ENCODE data around the gene ZBTB8OS.
"Not testable (repeated sequence)": the region's sequence is repeated elsewhere in the genome, so short reads cannot be mapped to it uniquely, and the experiment has no call there.

The ZBTB8OS gene

DNA sequence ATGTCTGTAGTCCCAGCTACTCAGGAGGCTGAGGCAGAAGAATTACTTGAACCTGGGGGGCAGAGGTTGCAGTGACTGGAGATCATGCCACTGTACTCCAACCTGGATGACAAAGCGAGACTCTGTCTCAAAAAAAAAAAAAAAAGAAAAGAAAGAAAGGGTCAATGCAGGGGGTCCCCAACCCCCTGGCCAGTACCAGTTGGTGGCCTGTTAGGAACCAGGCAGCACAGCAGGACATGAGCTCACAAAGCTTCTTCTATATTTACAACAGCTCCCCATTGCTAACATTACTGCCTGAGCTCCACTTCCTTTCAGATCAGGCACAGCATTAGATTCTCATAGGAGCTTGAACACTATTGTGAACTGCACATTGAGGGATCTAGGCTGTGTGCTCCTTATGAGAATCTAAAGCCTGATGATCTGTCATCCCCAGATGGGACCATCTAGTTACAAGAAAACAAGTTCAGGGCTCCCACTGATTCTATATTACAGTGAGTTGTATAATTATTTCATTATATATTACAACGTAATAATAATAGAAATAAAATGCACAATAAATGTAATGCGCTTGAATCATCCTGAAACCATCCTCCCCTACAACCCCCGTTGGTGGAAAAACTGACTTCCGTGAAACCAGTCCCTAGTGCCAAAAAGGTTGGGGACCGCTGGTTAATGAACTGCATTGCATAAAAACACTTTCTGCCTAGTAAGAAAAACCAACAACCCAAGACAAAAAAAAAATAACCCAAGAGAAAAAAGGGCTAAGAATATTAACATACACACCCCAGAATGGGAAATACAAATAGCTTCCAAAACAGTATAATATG, 2.8 kb downstream of the ZBTB8OS start:
- DNase-seq = no peak

DNA sequence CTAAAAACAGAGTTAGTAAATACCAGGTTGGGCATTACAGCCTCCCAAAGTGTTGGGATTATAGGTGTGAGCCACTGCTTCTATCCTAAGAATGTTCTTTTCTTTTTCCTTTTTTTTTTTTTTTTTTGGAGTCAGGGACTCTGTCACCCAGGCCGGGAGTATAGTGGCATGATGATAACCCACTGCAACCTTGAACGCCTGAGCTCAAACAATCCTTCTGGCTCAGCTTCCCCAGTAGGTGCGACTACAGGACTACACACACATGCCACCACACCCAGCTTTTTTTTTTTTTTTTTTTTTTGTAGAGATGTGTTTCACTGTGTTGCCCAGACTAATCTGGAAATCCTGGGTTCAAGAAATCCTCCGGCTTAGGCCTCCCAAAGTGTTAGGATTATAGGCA, 5.9 kb downstream of the ZBTB8OS start:
- DNase-seq = no peak

DNA sequence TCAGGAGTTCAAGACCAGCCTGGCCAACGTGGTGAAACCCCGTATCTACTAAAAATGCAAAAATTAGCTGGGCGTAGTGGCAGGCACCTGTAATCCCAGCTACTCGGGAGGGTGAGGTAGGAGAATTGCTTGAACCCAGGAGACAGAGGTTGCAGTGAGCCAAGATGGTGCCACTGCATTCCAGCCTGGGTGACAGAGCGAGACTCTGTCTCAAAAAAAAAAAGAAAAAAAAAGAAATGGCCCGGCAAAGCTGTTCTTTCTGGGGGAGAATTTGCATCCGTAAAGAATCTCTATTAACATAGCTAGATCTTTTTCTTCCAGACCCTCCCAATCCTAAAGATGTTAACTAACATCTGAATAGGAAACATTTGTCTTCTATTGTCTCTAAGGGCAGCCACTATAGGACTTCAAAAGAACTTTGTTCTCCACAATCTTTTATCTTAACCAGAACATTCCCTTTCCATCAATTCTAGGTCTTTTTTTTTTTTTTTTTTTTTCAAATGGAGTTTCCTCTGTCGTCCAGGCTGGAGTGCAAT, 8.0 kb downstream of the ZBTB8OS start:
- not testable (repeated sequence) for DNase-seq

DNA sequence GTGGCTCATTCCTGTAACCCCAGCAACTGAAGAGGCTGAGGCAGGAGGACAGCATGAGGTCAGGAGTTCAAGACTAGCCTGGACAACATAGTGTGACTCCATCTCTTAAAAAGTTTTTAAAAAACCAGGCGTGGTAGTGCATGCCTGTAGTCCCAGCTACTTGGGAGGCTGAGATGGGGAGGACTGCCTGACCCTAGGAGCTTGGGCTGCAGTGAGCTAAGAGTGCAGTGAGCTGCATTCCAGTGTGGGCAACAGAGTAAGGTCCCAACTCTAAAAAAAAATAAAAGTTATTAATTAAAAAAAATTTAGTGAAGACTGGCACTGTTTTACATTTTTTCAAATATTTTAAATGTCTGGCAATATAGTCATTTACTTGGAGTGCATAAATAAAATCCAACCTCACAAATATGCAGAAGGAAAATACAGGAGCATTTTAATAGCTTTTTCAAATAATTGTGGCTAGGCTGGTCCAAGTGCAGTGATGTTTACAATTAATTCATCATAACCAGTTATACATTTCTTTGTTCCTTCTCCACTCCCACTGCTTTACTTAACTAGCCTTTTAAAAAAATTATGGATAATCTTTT, 10.8 kb downstream of the ZBTB8OS start:
- no peak for DNase-seq

DNA sequence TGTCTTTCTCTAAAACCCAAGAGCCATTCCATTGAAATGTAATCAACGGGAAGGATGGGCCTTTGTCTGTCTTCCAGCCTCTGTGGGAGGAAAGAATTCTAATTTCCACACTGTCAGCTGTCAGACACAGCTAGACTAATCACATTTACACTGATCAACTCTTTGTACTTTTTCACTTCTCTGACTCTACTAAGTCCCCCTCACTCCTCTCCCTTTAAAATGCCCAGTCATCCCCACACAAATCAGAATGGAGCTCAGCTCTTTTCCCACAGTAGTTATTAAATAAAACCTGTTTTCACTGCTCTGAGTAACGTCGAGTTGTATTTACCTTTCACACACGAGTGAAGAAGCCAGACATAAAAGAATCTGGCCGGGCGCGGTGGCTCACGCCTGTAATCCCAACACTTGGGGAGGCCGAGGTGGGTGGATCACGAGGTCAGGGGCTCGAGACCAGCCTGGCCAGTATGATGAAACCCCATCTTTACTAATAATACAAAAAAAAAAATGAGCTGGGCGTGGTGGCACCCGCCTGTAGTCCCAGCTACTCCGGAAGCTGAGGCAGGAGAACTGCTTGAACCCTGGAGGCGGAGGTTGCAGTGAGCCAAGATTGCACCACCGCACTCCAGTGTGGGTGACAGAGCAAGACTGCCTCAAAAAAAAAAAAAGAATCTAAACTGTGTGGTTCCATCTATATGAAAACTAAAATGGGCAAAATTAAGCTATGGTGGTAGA, 13.3 kb downstream of the ZBTB8OS start:
- DNase-seq = no peak

DNA sequence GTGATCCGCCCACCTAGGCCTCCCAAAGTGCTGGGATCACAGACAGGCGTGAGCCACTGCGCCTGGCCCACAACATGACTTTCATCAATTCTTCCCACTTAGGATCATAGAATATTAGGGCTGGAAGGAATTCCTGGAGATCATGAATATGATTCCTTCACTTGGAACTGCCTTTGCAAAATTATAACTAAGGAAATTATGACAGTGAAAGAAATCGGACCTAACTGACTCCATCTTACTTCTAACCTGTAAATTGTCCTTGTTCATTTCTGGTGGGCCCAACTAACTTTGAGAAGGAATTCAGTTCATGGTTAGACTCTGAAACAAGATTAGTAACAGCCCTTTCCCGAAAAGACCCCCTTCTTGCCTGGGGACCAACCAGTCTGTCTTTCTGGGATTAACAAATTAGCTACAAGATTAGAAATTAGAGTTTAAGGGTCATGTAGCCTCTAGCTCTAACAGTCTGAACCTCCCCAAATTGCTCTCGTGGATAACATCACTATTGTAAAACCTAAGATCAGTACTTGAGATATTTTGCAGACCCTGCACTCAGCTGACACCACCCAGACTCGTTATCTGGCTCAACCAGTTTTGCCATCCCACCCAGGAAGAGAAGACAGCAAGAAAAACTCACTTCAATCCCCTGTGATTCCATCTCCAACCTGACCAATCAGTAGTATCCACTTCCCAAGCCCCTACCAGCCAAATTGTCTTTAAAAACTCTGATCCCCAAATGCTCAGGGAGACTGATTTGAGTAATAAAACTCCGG, 14.7 kb downstream of the ZBTB8OS start:
- no peak for DNase-seq

DNA sequence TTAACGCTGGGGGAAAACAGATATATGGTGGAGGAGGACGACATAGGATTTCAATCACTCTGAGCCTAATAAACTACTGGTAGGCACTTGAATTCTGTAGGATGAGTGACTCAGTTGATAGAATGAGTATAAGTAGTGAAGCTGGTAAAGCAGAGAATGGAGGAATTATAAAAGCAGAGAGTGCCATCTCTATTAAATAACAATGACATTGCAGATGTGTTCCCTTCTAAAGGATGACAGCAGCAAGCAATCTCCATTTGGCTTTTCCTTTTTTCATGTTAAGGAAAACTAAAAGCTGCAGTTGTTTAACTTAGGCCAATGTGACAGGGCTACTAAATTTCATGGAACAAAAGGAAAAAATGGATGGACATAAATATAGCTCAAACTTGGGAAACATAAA, 17.5 kb downstream of the ZBTB8OS start:
- no peak for DNase-seq

DNA sequence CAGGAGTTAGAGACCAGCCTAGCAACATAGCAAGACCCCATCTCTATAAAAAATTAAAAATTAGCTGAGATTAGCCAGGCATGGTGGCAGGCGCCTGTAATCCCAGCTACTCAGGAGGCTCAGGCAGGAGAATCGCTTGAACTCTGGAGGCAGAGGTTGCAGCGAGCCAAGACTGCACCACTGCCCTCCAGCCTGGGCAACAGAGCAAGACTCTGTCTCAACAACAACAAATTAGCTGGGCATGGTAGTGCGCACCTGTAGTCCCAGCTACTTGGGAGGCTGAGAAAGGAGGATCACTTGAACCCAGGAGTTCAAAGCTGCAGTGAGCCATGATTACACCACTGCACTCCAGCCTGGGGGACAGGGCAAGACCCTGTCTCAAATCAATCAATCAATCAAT, 20.2 kb downstream of the ZBTB8OS start:
- not testable (repeated sequence) for DNase-seq

DNA sequence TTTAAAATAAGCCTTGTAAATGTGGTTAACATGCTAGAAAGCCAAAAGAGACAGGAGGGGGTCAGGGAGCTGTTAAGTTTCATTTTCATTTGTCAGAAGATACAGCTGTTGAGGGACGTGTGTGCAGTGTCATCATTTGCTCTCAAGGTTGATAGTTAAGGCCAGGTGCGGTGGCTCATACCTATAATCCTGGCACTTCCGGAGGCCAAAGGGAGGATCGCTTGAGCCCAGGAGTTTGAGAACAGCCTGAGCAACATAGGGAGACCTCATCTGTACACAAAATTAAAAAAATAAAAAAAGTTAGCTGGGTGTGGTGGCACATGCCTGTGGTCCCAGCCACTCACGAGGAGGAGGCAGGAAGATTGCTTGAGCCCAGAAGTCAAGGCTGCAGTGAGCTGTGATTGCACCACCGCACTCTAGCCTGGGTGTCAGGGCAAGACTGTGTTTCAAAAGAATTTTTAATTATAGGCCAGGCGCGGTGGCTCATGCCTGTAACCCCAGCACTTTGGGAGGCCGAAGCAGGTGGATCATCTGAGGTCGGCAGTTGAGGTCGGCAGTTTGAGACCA, 22.7 kb downstream of the ZBTB8OS start:
- no peak for DNase-seq

DNA sequence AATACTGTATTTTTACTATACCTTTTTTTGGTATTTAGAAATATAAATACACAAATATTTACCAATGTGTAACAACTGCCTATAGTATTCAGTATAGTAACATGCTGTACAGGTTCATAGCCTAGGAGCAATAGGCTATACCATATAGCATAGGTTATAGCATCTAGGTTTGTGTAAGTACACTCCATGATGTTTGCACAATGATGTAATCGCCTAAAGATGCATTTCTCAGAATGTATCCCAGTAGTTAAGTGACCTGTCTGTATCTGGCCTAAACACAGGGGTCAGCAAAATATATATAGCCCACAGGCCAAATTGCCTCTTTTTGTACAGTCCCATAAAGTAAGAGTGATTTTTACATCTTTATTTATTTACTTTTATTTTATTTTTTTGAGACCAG, 24.2 kb downstream of the ZBTB8OS start:
- DNase-seq = no peak

DNA sequence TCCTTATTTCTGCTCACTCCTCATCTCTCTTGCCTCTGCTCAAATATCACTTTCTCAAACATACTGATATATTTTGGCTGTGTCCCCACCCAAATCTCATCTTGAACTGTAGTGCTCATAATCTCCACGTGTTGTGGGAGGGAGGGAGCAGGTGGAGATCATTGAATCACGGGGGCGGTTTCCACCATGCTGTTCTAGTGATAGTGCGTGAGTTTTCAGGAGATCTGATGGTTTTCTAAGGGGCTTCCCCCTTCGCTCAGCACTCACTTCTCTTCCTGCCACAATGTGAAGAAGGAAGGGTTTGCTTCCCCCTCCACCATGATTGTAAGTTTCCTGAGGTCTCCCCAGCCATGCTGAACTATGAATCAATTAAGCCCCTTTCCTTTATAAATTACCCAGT, 26.6 kb downstream of the ZBTB8OS start:
- no peak for DNase-seq

DNA sequence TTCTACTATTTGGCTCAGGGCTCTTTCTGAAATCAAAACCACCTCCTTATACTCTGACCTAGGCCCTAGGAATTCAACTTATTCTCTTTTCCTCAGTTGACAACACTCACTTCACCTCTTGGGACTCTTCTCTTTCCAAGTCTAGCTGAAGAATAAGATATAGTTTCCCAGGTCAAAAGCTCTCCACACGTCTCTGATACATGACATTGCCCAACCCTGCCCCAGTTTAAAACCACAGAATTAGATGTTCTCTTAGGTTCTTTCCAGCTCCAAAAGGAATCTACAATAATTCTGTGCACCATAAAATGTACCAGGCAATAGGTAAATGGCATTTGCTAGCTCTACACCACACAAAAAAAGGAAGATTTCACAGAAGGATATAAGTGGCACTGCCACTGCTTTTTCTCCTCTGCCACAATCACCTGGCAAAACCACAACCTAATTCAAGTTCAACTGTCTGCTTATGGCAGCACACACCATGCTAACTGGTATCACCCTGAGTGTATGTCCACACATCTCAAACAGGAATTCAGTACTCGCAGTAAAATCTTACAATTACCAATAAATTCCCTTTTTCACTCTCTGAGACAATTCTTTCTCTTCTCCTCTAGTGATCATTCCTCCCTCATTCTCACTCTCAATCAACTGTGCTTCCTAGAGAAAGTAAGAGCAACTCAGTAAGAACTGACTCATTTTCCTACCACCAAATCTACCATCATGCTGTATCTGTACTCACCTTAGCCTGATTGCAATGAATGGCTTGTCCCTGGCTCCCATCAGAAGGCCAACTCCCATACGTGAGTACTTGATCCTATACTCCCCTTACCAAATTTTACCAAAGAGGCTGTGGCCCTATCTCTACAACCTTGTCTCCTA, 27.3 kb downstream of the ZBTB8OS start:
- DNase-seq = no peak

DNA sequence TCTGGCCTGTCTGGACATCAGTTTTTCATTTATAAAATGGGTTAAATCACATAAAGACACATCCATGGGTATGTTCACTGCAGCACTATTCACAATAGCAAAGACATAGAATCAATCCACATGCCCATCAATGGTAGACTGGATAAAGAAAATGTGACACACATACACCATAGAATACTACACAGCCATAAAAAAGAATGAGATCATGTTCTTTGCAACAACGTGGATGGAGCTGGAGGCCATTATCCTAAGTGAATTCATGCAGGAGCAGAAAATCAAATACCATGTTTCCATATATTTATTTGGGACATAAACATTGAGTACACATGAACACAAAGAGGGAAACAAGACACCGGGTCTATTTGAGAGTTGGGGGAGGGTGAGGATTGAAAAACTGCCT, 28.1 kb downstream of the ZBTB8OS start:
- no peak for DNase-seq

DNA sequence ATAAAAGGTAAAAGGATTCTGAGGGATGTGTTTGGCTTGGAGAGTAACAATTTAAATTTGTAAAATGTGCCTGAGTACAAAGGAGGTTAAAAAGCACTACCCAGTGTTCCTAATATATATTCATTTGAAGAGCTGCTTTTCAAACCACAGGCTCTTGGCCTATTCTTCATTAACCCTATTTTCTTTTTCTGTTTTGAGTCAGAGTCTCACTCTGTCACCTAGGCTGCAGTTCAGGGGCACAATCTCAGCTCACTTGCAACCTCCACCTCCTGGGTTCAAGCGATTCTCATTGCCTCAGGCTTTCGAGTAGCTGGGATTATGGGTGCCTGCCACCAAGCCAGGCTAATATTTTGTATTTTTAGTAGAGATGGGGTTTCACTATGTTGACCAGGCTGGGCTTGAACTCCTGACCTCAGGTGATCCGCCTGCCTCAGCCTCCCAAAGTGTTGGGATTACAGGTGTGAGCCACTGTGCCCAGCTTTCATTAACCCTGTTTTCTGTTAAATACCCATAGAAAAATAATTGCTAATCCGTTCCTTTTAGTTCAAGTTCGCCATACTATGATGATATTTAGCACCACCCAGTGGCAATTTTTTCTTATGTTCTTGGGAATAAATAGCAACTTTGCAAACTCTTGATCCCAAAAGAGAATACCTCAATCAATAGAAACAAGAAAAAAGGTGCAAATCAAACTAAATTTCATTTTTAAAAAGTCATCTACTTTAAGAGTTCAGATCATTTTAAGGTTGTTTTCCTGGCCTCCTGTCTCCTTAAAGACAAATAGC, 30.5 kb downstream of the ZBTB8OS start:
- DNase-seq = no peak

DNA sequence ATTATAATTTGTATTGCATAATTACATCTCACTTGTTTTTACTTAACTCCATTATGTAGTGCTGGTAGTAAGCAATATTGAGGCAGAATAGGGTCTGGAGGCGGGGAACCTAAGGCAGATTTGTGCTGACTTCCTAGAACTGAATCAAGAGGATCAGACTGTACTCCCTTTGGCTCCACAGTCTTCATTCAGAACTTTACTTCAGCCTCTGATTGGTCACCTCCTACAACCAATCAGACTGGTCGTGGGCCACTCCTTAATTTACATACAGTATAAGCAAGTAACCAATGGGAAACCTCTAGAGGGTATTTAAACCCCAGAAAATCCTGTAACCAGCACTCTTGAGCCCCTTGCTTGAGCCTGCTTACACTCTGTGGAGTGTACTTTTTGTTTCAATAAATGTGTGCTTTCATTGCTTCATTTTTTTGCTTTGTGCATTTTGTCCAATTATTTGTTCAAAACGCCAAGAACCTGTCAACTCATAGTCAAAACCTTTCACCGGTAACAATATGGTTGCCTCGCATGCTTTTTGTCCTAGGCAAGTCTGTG, 31.6 kb downstream of the ZBTB8OS start:
- DNase-seq = no peak

DNA sequence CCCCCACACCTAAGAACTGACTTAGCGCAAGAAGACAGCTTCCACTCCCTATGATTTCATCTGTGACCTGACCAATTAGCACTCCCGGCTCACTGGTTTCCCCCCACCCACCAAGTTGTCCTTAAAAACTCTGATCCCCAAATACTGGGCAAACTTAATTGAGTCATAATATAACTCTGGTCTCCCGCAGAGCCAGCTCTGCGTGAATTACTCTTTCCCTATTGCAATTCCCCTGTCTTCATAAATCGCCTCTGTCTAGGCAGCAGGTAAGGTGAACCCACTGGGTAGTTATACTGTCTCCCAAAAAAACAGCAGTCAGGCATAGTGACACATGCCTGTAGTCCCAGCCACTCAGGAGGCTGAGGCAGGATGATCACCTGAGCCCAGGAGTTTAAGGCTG, 36.9 kb downstream of the ZBTB8OS start:
- DNase-seq = no peak

DNA sequence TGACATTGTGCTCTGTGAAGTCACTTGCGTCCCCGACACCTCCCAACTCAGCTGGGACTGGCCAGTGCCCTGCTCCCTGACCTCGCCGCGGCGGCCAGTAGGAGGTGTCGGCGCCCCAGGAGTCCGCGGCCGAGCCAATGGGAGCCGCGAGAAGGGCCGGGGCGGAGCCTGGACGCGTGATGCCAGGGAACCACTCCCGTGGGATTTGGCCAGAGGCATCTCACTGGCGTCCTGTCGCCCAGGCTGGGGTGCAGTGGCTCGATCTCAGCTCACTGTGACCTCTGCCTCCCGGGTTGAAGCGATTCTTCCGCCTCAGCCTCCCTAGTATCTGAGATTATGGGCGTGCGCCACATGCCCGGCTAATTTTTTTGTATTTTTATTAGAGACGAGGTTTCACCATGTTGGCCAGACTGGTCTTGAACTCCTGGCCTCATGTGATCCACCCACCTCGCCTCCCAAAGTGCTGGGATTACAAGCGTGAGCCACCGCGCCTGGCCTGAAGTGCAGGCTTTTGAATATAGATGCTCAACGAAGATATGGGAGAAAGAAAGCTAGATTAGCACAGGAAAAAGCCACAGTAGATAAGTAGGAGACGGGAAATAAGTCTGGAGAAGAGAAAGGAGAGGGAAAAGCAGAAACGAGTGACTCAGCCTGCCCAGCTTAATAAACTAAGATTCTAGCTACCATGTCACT, 38.0 kb downstream of the ZBTB8OS start:
- peak; percentile 84 for DNase-seq

DNA sequence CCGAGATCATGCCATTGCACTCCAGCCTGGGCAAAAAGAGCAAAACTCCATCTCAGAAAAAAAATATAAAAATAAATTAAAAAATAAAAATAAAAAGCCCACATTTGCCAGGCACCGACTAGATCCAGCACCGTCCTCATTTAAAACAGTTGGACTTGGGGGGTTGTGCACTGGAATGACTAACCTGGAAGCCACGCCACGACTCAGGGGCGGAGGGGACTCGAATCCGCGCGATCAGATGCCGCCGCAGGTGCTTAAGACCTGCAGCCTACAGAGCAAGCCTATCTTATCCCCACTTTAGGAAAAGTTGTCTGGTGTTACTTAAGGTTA, 38.5 kb downstream of the ZBTB8OS start:
- no peak for DNase-seq

DNA sequence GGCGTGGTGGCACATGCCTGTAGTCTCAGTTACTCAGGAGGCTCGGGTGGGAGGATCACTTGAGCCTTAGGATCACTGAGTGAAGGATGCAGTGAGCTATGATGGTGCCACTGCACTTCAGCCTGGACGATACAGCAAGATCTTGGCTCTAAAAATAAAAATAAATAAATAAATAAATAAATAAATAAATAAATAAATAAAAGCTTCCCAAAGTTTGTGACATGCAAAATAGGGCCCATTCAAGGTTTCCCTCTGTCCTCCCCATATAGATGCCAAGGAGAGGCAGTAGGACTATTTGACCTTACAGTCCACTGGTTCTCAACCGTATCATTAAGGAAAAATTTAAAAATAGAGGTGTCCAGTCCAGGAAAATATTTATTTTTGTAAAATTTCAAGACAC, 41.2 kb downstream of the ZBTB8OS start:
- no peak for DNase-seq
